SK-N-SH (cell line): ENCODE results near the gene AP4M1. TPM values are rescaled to one million over a fixed set of nuclear protein-coding genes. Genes with fewer than 3 reads are reported as not detected.

Experiments used
- ELF1 ChIP-seq: IDR thresholded peaks from 2 replicates; pipeline ENCODE4 v1.4.0; 2012
- EP300 ChIP-seq, 2 experiments: IDR thresholded peaks; 2 replicates each; pipeline versions ENCODE4 v1.4.0 to v1.6.1; 2012; ENCODE audit warnings: borderline replicate concordance in 1 of 2, low read depth in 1 of 2, low read length in 1 of 2
- EZH2phosphoT487 ChIP-seq: fragments of 200-600 bp; sonication (generic); IDR thresholded peaks from 2 replicates; pipeline ENCODE4 v1.6.1; 2017; ENCODE audit warnings: low read depth, mixed run types, mild to moderate bottlenecking, antibody characterized with exemption, moderate library complexity, borderline replicate concordance
- FOSL2 ChIP-seq: IDR thresholded peaks from 2 replicates; pipeline ENCODE4 v1.4.0; 2012; ENCODE audit warnings: low read depth, mild to moderate bottlenecking, moderate library complexity, borderline replicate concordance
- FOXM1 ChIP-seq: IDR thresholded peaks from 2 replicates; pipeline ENCODE4 v1.4.0; 2012; ENCODE audit warnings: low read depth, mild to moderate bottlenecking
- GABPA ChIP-seq: IDR thresholded peaks from 2 replicates; pipeline ENCODE4 v1.4.0; 2012; ENCODE audit warnings: low read depth, mild to moderate bottlenecking
- POLR2AphosphoS5 ChIP-seq: IDR thresholded peaks from 2 replicates; pipeline ENCODE4 v1.6.1; 2012; ENCODE audit warnings: low read depth, low read length
- RAD21 ChIP-seq: IDR thresholded peaks from 2 replicates; pipeline ENCODE4 v1.6.1; 2012; ENCODE audit warnings: mild to moderate bottlenecking, low read length
- RCOR1 ChIP-seq: fragments of 150-350 bp; IDR thresholded peaks from 2 replicates; pipeline ENCODE4 v1.6.1; 2017; ENCODE audit warnings: antibody characterized with exemption, low read length
- SMC3 ChIP-seq: IDR thresholded peaks from 2 replicates; pipeline ENCODE4 v1.6.1; 2012; ENCODE audit warnings: low read depth, low read length, improper control_type of control experiment
- TAF1 ChIP-seq: IDR thresholded peaks from 2 replicates; pipeline ENCODE4 v1.6.1; 2012; ENCODE audit warnings: low read depth, mild to moderate bottlenecking, low read length, moderate library complexity, borderline replicate concordance
- TCF12 ChIP-seq: IDR thresholded peaks from 2 replicates; pipeline ENCODE4 v1.4.0; 2012
- TEAD4 ChIP-seq: IDR thresholded peaks from 2 replicates; pipeline ENCODE4 v1.4.0; 2012; ENCODE audit warnings: mild to moderate bottlenecking, borderline replicate concordance; ENCODE audit not compliant: insufficient read depth
- polyA plus RNA-seq, 3 experiments: library from polyadenylated mRNA; depleted of rRNA; stranded (reverse); fragments of >200 nt; gene quantifications; 2 replicates each; pipeline ENCODE4 v1.2.3, GENCODE V29; 2012
- TF ChIP-seq, protein P1 (sequence below): IDR thresholded peaks from 2 replicates; pipeline ENCODE4; 2012
- TF ChIP-seq, protein P2 (sequence below): IDR thresholded peaks from 2 replicates; pipeline ENCODE4 v1.6.1; 2012; ENCODE audit warnings: mild to moderate bottlenecking, low read depth, low read length, moderate library complexity
- TF ChIP-seq, protein P3 (sequence below): IDR thresholded peaks from 2 replicates; pipeline ENCODE4 v1.4.0; 2012; ENCODE audit warnings: low read depth
- TF ChIP-seq, protein P4 (sequence below): IDR thresholded peaks from 2 replicates; pipeline ENCODE4 v1.4.0; 2012; ENCODE audit warnings: low read depth, borderline replicate concordance

Gene AP4M1
- polyA plus RNA-seq, 1 of the 3 experiments (the other 2 are of a cell fraction): 35.0 TPM

DNA sequence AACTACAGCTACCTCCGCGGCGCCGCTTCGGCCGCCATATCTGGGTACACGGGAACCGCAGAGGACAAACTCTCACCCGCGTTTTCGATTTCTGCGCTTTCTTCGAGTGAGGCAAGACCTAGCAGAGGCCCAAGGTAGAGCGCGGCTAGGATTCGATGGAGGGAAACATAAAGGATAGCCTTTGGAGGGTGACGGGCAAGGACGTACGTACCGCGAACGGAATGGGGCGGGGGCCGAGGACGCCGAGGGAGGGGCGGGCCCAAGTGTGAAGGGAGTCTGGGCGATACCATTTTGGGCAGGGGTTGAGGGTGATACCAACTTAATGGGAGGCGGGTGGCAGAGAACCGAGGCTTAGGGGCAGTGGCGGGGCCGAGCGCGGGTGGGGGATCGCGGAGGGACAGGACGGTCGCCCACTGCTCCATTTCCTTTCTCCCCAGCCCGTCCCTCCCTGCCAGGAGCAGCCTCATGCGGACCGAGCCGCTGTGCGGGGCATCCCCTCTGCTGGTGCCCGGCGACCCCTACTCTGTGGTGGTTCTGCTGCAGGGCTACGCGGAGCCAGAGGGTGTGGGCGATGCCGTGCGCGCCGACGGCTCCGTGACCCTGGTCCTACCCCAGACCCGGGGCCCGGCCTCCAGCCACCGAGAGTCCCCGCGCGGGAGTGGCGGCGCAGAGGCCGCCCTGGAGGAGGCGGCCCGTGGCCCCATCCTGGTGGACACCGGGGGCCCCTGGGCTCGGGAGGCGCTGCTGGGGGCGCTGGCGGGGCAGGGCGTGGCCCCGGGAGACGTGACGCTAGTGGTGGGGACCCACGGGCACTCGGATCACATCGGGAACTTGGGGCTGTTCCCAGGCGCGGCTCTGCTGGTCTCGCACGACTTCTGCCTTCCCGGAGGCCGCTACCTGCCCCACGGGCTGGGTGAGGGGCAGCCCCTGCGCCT, 25.8 kb downstream of the AP4M1 start, which contains the start of gene MBLAC1 (continued):
- peak in 1 of 2 experiments; percentile 51; a peak in 1 of 4 replicates for TF ChIP-seq EP300 (IDR thresholded peaks at IDR 0.05; ENCODE audit: borderline replicate concordance in 1 of 2, low read depth in 1 of 2, low read length in 1 of 2)
- no peak for TF ChIP-seq FOSL2
- 0 out of 2 replicates have a peak, but pooled peaks have one; percentile 15 for TF ChIP-seq ELF1
- no peak for TF ChIP-seq TEAD4
- TF ChIP-seq TAF1: peak; percentile 86
- TF ChIP-seq, protein P1, sequence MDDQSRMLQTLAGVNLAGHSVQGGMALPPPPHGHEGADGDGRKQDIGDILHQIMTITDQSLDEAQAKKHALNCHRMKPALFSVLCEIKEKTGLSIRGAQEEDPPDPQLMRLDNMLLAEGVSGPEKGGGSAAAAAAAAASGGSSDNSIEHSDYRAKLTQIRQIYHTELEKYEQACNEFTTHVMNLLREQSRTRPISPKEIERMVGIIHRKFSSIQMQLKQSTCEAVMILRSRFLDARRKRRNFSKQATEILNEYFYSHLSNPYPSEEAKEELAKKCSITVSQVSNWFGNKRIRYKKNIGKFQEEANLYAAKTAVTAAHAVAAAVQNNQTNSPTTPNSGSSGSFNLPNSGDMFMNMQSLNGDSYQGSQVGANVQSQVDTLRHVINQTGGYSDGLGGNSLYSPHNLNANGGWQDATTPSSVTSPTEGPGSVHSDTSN: peak; percentile 58; the same call in 1 of the 2 replicates
- TF ChIP-seq EZH2phosphoT487: no peak
- TF ChIP-seq, protein P2, sequence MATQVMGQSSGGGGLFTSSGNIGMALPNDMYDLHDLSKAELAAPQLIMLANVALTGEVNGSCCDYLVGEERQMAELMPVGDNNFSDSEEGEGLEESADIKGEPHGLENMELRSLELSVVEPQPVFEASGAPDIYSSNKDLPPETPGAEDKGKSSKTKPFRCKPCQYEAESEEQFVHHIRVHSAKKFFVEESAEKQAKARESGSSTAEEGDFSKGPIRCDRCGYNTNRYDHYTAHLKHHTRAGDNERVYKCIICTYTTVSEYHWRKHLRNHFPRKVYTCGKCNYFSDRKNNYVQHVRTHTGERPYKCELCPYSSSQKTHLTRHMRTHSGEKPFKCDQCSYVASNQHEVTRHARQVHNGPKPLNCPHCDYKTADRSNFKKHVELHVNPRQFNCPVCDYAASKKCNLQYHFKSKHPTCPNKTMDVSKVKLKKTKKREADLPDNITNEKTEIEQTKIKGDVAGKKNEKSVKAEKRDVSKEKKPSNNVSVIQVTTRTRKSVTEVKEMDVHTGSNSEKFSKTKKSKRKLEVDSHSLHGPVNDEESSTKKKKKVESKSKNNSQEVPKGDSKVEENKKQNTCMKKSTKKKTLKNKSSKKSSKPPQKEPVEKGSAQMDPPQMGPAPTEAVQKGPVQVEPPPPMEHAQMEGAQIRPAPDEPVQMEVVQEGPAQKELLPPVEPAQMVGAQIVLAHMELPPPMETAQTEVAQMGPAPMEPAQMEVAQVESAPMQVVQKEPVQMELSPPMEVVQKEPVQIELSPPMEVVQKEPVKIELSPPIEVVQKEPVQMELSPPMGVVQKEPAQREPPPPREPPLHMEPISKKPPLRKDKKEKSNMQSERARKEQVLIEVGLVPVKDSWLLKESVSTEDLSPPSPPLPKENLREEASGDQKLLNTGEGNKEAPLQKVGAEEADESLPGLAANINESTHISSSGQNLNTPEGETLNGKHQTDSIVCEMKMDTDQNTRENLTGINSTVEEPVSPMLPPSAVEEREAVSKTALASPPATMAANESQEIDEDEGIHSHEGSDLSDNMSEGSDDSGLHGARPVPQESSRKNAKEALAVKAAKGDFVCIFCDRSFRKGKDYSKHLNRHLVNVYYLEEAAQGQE: 0 out of 2 replicates have a peak, but pooled peaks have one; percentile 48
- no peak for TF ChIP-seq FOXM1
- peak; percentile 50; the same call in 1 of the 2 replicates for TF ChIP-seq TCF12
- TF ChIP-seq, protein P3, sequence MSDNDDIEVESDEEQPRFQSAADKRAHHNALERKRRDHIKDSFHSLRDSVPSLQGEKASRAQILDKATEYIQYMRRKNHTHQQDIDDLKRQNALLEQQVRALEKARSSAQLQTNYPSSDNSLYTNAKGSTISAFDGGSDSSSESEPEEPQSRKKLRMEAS: peak; percentile 84
- TF ChIP-seq, protein P4, sequence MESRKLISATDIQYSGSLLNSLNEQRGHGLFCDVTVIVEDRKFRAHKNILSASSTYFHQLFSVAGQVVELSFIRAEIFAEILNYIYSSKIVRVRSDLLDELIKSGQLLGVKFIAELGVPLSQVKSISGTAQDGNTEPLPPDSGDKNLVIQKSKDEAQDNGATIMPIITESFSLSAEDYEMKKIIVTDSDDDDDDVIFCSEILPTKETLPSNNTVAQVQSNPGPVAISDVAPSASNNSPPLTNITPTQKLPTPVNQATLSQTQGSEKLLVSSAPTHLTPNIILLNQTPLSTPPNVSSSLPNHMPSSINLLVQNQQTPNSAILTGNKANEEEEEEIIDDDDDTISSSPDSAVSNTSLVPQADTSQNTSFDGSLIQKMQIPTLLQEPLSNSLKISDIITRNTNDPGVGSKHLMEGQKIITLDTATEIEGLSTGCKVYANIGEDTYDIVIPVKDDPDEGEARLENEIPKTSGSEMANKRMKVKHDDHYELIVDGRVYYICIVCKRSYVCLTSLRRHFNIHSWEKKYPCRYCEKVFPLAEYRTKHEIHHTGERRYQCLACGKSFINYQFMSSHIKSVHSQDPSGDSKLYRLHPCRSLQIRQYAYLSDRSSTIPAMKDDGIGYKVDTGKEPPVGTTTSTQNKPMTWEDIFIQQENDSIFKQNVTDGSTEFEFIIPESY: no peak; the same call in 1 of the 2 replicates
- TF ChIP-seq RCOR1: no peak
- TF ChIP-seq RAD21: no peak
- peak; percentile 98 for TF ChIP-seq POLR2AphosphoS5
- TF ChIP-seq SMC3: no peak
- TF ChIP-seq GABPA: peak; percentile 50; the same call in 1 of the 2 replicates
